Upper lobe of left lung (tissue), 6 donors: ENCODE results near the gene FAM181A. TPM values are rescaled to one million over a fixed set of nuclear protein-coding genes. Genes with fewer than 3 reads are reported as not detected.

Experiments
- ATAC-seq, 2 donors: fragments of 200-7000 bp; cut with Tn5 transposase; one replicate each; pipeline ENCODE4 v1.9.1; 2022; ENCODE audit warnings: mild to moderate bottlenecking in 2 of 2, moderate library complexity in 2 of 2; ENCODE audit not compliant: low FRiP score in 2 of 2
- DNase-seq, 2 donors: peaks; one replicate each; pipeline ENCODE4 v3.0.0-alpha.2; 2019 to 2020
- H3K27ac ChIP-seq, 4 donors: fragments of 200-600 bp; sonication (generic); one replicate each; pipeline ENCODE4 v1.5.1; 2016 to 2019
- H3K27me3 ChIP-seq, 4 donors: fragments of 200-600 bp; sonication (generic); one replicate each; pipeline ENCODE4 v1.5.1; 2017 to 2019
- H3K36me3 ChIP-seq, 4 donors: fragments of 200-600 bp; sonication (generic); one replicate each; pipeline ENCODE4 v1.5.1; 2016 to 2019
- H3K4me1 ChIP-seq, 4 donors: fragments of 200-600 bp; sonication (generic); one replicate each; pipeline ENCODE4 v1.5.1; 2018 to 2019
- H3K4me3 ChIP-seq, 4 donors: fragments of 200-600 bp; sonication (generic); one replicate each; pipeline ENCODE4 v1.5.1; 2017 to 2019; ENCODE audit warnings: mild to moderate bottlenecking in 2 of 4, moderate library complexity in 1 of 4
- H3K9me3 ChIP-seq, 4 donors: fragments of 200-600 bp; sonication (generic); one replicate each; pipeline ENCODE4 v1.5.1; 2018 to 2019
- EP300 ChIP-seq, 4 donors: sonication (generic); formaldehyde crosslinking; IDR thresholded peaks; one replicate each; pipeline ENCODE4 v1.5.1; 2017; ENCODE audit warnings: antibody characterized with exemption in 4 of 4, control low read depth in 2 of 4
- POLR2A ChIP-seq, 4 donors: fragments of 450-650 bp; IDR thresholded peaks; one replicate each; pipeline ENCODE4 v1.5.1; 2016 to 2017; ENCODE audit warnings: antibody characterized with exemption in 4 of 4, mild to moderate bottlenecking in 2 of 4
- POLR2AphosphoS5 ChIP-seq, 2 donors: sonication (generic); formaldehyde crosslinking; IDR thresholded peaks; one replicate each; pipeline ENCODE4 v1.5.1; 2017; ENCODE audit warnings: antibody characterized with exemption in 2 of 2
- WGBS, 2 donors: methylation state at CpG; one replicate each; pipeline ENCODE4 v1.1.5; 2017 to 2018; 5-methylcytosine and 5-hydroxymethylcytosine counted together
- total RNA-seq, 6 donors: library from RNA; depleted of rRNA in 4 of 6; stranded (reverse); fragments of >200 nt in 4 of 6; gene quantifications; one replicate each; pipeline versions ENCODE4 v1.1.0 to v1.2.1, GENCODE V29; 2016 to 2021
- TF ChIP-seq, protein P1 (sequence below), 6 experiments: fragments of 450-650 bp in 4 of 6; fragments of 200-600 bp in 2 of 6; sonication (generic) in 2 of 6; IDR thresholded peaks; one replicate each; pipeline ENCODE4 v1.5.1; 2016 to 2019; ENCODE audit warnings: antibody characterized with exemption in 6 of 6
- donor health status: DM: no; HTN: no; CAD: no; lungs with moderate emphysema.
- donor health status: DM: no; HTN: yes; CAD: no; lungs with severe emphysema.

The FAM181A gene
- total RNA-seq, 6 donors from 2014 or later, result 1.6 to 13.4 (median 1.9) TPM; not detected in 2

DNA sequence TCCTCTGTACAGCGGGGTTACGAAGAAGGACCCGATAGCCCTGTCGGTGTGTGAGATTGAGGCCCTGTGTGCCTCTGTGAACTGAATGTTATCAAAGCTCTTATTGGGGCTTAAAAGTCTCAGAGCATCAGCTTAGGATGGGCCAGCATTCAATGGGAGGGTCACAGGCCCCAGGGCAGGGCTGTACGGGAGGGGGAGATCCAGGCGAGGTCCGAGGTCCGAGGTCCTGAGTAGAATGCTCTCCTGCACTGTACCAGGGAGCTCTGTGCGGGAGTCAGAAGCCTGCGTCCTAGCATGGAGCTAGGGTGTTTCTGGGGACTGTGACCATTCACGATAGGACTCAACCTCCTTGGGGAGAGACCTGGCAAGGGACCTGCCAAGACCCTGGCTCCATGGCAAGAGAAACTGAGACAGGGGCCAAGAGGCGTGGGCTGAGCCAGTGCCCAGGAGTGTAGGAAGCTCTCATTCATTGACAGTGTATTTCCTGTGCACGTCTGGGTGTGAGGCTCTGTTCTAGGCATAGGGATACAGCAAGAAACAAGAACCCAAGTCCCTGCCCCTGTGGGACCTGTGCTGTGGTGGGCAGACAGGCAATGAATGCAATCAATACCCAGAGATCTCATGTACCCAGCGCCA lies 12.0 kb upstream of the FAM181A start:
- 83 to 85% methylated on average over 9 to 14 of the region's 14 CpGs for WGBS, 2 donors
- no peaks in the 10 kb centered on the region for H3K27me3 ChIP-seq
- DNase-seq, result no peak
- no peak for ATAC-seq
- no peak for TF ChIP-seq EP300 (IDR thresholded peaks at IDR 0.05)
- TF ChIP-seq, protein P1, sequence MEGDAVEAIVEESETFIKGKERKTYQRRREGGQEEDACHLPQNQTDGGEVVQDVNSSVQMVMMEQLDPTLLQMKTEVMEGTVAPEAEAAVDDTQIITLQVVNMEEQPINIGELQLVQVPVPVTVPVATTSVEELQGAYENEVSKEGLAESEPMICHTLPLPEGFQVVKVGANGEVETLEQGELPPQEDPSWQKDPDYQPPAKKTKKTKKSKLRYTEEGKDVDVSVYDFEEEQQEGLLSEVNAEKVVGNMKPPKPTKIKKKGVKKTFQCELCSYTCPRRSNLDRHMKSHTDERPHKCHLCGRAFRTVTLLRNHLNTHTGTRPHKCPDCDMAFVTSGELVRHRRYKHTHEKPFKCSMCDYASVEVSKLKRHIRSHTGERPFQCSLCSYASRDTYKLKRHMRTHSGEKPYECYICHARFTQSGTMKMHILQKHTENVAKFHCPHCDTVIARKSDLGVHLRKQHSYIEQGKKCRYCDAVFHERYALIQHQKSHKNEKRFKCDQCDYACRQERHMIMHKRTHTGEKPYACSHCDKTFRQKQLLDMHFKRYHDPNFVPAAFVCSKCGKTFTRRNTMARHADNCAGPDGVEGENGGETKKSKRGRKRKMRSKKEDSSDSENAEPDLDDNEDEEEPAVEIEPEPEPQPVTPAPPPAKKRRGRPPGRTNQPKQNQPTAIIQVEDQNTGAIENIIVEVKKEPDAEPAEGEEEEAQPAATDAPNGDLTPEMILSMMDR (IDR thresholded peaks at IDR 0.05), result no peak
- no peak for TF ChIP-seq POLR2AphosphoS5 (IDR thresholded peaks at IDR 0.05)
- TF ChIP-seq POLR2A (IDR thresholded peaks at IDR 0.05), result no peak
- H3K27ac ChIP-seq, result no peak overlapping the region
- peaks cover 0 to 5% (median 0%) of the 10 kb centered on the region in 4 donors for H3K9me3 ChIP-seq
- H3K36me3 ChIP-seq, result no peaks in the 10 kb centered on the region
- H3K4me1 ChIP-seq, result peaks cover 0 to 10% (median 3%) of the 10 kb centered on the region in 4 donors
- H3K4me3 ChIP-seq, result no peak overlapping the region

DNA sequence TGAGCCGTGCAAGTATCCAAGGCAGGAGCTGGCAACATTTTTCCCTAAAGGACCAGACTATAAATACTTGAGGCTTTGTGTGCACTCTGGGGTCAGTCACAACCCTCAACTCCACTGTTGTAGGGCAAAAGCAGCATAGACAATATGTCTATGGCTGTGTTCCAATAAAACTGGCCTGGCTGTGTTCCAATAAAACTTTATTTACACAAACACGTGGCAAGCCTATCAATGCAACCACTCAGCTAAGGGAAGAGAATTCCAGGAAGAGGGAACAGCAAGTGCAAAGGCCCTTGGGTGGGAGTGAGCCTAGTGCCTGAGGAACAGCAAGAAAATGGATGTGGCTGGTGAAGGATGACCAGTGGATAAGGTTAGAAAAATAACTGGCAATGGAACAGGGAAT lies 11.3 kb upstream of the FAM181A start:
- Histone ChIP-seq H3K4me3 (no peak overlapping the region), H3K4me1 (peaks cover 0 to 10% (median 3%) of the 10 kb centered on the region in 4 donors), H3K27me3 (no peaks in the 10 kb centered on the region), H3K36me3 (no peaks in the 10 kb centered on the region), H3K27ac (no peak overlapping the region), H3K9me3 (peaks cover 0 to 5% (median 0%) of the 10 kb centered on the region in 4 donors)
- WGBS, 2 donors, result 31 to 42% methylated on average over 2 of the region's 2 CpGs
- ATAC-seq, result no peak
- TF ChIP-seq POLR2AphosphoS5 (IDR thresholded peaks at IDR 0.05) (no peak), EP300 (IDR thresholded peaks at IDR 0.05) (no peak), POLR2A (IDR thresholded peaks at IDR 0.05) (no peak)
- TF ChIP-seq, protein P1 (IDR thresholded peaks at IDR 0.05), result no peak
- DNase-seq, result no peak

DNA sequence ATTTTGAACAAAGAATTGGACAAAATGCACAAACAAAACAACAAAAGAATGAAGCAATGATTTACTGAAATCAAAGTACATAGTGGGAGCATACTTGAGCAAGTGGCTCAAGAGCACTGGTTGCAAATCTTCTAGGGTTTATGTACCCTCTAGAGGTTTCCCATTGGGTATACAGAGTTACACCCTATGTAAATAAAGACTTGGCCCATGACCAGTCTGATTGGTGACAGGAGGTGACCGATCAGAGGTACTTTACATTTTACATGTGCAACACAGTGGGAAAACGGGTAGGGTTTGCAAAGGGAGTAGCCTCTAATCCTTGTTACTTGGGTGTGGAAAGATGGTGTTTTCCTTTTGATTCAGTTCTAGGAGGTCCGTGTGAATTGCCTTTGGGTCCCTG lies 10.6 kb upstream of the FAM181A start:
- H3K4me1 ChIP-seq, result peaks cover 0 to 10% (median 3%) of the 10 kb centered on the region in 4 donors
- DNase-seq (no peak), ATAC-seq (no peak)
- TF ChIP-seq, protein P1 (IDR thresholded peaks at IDR 0.05), result no peak
- TF ChIP-seq EP300 (IDR thresholded peaks at IDR 0.05), result peak in 1 of 4 donors; percentile 69
- no peak for TF ChIP-seq POLR2AphosphoS5 (IDR thresholded peaks at IDR 0.05)
- no peaks in the 10 kb centered on the region for H3K27me3 ChIP-seq
- H3K36me3 ChIP-seq, result no peaks in the 10 kb centered on the region
- WGBS, 2 donors, result 52 to 53% methylated on average over 3 of the region's 3 CpGs
- no peak overlapping the region for H3K4me3 ChIP-seq
- peaks cover 0 to 5% (median 0%) of the 10 kb centered on the region in 4 donors for H3K9me3 ChIP-seq
- H3K27ac ChIP-seq, result peak overlapping the region in 1 of 4 donors; percentile 23

DNA sequence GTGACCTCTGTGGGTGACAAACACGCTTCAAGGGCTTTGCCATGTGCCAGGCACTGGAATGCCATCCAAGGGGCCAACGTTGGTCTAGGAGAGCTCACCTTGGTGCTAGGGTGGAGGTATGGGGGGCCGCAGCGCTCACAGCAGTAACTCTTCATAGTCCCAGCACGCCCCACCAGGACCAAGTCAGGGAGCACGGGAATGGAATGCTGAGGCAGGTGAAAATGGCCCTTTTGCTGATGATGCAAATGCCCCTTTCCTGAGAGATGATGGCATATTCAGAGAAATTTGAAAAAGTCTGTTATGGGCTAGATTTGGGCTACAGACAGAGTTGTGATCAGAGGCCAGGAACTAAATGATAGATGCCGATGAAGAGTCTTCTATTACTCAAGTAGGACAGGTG lies 10.0 kb upstream of the FAM181A start:
- DNase-seq (no peak), ATAC-seq (no peak)
- H3K27me3 ChIP-seq, result no peaks in the 10 kb centered on the region
- 86% methylated on average over 7 of the region's 7 CpGs for WGBS, 2 donors
- peaks cover 0 to 10% (median 3%) of the 10 kb centered on the region in 4 donors for H3K4me1 ChIP-seq
- peaks cover 0 to 5% (median 0%) of the 10 kb centered on the region in 4 donors for H3K9me3 ChIP-seq
- H3K36me3 ChIP-seq, result no peaks in the 10 kb centered on the region
- peak overlapping the region in 1 of 4 donors; percentile 23 for H3K27ac ChIP-seq
- H3K4me3 ChIP-seq, result no peak overlapping the region
- TF ChIP-seq EP300 (IDR thresholded peaks at IDR 0.05) (no peak), POLR2AphosphoS5 (IDR thresholded peaks at IDR 0.05) (no peak), POLR2A (IDR thresholded peaks at IDR 0.05) (no peak)
- TF ChIP-seq, protein P1 (IDR thresholded peaks at IDR 0.05), result no peak
